Activated naive CD8-positive, alpha-beta T cell treated with anti-CD3 and anti-CD28 coated beads, Interleukin-2, amount 10 ng/mL, durations not matched to agents 7 days and 5 days (primary cell): Measurements from ENCODE around the gene TVP23A. TPM values are rescaled to one million over a fixed set of nuclear protein-coding genes. Genes with fewer than 3 reads are reported as not detected.

ENCODE experiments used
- total RNA-seq, 2 experiments: library from RNA; stranded (reverse); gene quantifications; one replicate each; pipeline ENCODE4 v1.2.3, GENCODE V29; 2021

TVP23A gene
- total RNA-seq, 2 experiments from 2014 or later, result not detected

Other genes with a start within 250 kb of the TVP23A start
- gene EMP2, start 238.2 kb downstream of the TVP23A start, total RNA-seq, result not detected
- not detected for gene TEKT5, start 123.9 kb downstream of the TVP23A start, total RNA-seq
- gene NUBP1, start 75.0 kb downstream of the TVP23A start, total RNA-seq, result 10 to 100 TPM; 24.5 to 24.6 TPM
- 10 to 100 TPM; 12.6 to 13.1 TPM for gene CIITA, start 58.4 kb upstream of the TVP23A start, total RNA-seq
- gene DEXI, start 123.7 kb upstream of the TVP23A start, total RNA-seq, result 10 to 100 TPM; 31.4 to 32.3 TPM
- gene CLEC16A, start 125.8 kb upstream of the TVP23A start, total RNA-seq, result 10 to 100 TPM; 31.1 to 34.1 TPM